DOHH2 (cell line): Measurements from ENCODE around the gene AP5Z1.

Experiments
- H3F3A ChIP-seq: fragments of 200-600 bp; sonication (generic), shearing (Covaris generic); 2 replicates; pipeline ENCODE4 v1.6.0; 2016; ENCODE audit warnings: antibody characterized with exemption, mild to moderate bottlenecking; ENCODE audit not compliant: control insufficient read depth, insufficient read depth
- H3K27ac ChIP-seq: fragments of 200-600 bp; sonication (generic); 2 replicates; pipeline ENCODE4 v1.5.1; 2014; ENCODE audit warnings: low read depth, mild to moderate bottlenecking, low read length, moderate library complexity
- H3K27me3 ChIP-seq: fragments of 200-600 bp; sonication (generic); 2 replicates; pipeline ENCODE4 v1.6.1; 2014; ENCODE audit warnings: mild to moderate bottlenecking, low read length, mixed read lengths; ENCODE audit not compliant: control insufficient read depth
- H3K36me3 ChIP-seq: fragments of 200-600 bp; sonication (generic); 2 replicates; pipeline ENCODE4 v1.6.1; 2014; ENCODE audit warnings: mild to moderate bottlenecking, low read length, moderate library complexity, mixed read lengths; ENCODE audit not compliant: control insufficient read depth
- H3K4me1 ChIP-seq: fragments of 200-600 bp; sonication (generic); 2 replicates; pipeline ENCODE4 v1.6.1; 2014; ENCODE audit warnings: mild to moderate bottlenecking, low read length, mixed read lengths; ENCODE audit not compliant: control insufficient read depth
- H3K4me2 ChIP-seq: fragments of 200-600 bp; sonication (generic); 2 replicates; pipeline ENCODE4 v1.6.0; 2014; ENCODE audit warnings: mild to moderate bottlenecking, low read length, moderate library complexity
- H3K4me3 ChIP-seq: fragments of 200-600 bp; sonication (generic); 2 replicates; pipeline ENCODE4 v1.5.1; 2014; ENCODE audit warnings: mild to moderate bottlenecking, low read length, mixed read lengths
- H3K79me2 ChIP-seq: fragments of 200-600 bp; sonication (generic); 2 replicates; pipeline ENCODE4 v1.6.1; 2014; ENCODE audit warnings: mild to moderate bottlenecking, low read length, mixed read lengths; ENCODE audit not compliant: control insufficient read depth
- H3K9me2 ChIP-seq: fragments of 200-600 bp; sonication (generic); replicated peaks from 2 replicates; pipeline ENCODE4 v1.6.1; 2014; ENCODE audit warnings: mild to moderate bottlenecking, low read length, mixed read lengths; ENCODE audit not compliant: control insufficient read depth
- H3K9me3 ChIP-seq: fragments of 200-600 bp; sonication (generic); 2 replicates; pipeline ENCODE4 v1.6.1; 2014; ENCODE audit warnings: antibody characterized with exemption, low read length, mixed read lengths; ENCODE audit not compliant: control insufficient read depth, insufficient read depth
- H4K20me1 ChIP-seq: fragments of 200-600 bp; sonication (generic); 2 replicates; pipeline ENCODE4 v1.6.0; 2014; ENCODE audit warnings: low read depth, mild to moderate bottlenecking, antibody characterized with exemption, low read length, moderate library complexity; ENCODE audit not compliant: control insufficient read depth, insufficient read depth
- CTCF ChIP-seq: fragments of 200-600 bp; sonication (generic); IDR thresholded peaks from one replicate; pipeline ENCODE4 v1.5.1; 2014; ENCODE audit warnings: antibody characterized with exemption, mild to moderate bottlenecking, low read depth, low read length; ENCODE audit not compliant: poor library complexity, severe bottlenecking
- EZH2phosphoT487 ChIP-seq: fragments of 200-600 bp; sonication (generic); IDR thresholded peaks from 2 replicates; pipeline ENCODE4 v1.6.1; 2017; ENCODE audit warnings: borderline replicate concordance, mild to moderate bottlenecking, antibody characterized with exemption, low read length, moderate library complexity, mixed read lengths

The AP5Z1 gene

GRCh38 chr7:4734587-4735345, 40.7 kb upstream of the AP5Z1 start:
- Histone ChIP-seq H3K4me2 (no peak overlapping the region), H3K36me3 (peaks cover 31% of the 10 kb centered on the region), H3K79me2 (peaks cover 89% of the 10 kb centered on the region), H3K4me3 (no peak overlapping the region), H4K20me1 (peaks cover 29% of the 10 kb centered on the region; the same call in 1 of the 2 replicates), H3K9me3 (no peaks in the 10 kb centered on the region), H3F3A (no peaks in the 10 kb centered on the region), H3K27me3 (no peaks in the 10 kb centered on the region), H3K9me2 (no peaks in the 10 kb centered on the region), H3K27ac (no peak overlapping the region), H3K4me1 (peaks cover 28% of the 10 kb centered on the region)
- no peak for TF ChIP-seq EZH2phosphoT487
- TF ChIP-seq CTCF: no peak

DNA sequence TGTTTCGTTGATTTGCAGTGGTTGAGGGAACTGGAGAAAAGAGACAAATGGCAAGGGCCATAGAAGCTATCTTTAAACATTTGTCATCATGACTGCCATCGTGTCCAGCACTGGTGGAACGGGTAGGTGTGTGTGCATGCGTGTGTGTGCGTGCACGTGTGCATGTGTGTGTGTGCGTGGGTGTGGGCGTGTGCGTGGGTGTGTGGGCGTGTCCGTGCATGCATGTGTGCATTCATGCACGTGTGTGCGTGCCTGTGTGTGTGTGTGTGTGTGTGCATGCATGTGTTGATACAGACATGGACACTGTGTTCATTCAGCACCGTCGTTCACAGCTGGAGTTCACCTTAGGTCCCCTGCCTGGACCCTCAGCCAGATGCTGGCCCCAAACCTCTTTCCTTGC, 38.1 kb upstream of the AP5Z1 start:
- Histone ChIP-seq H3K36me3 (peaks cover 32% of the 10 kb centered on the region), H3K4me1 (peaks cover 30% of the 10 kb centered on the region), H3F3A (no peaks in the 10 kb centered on the region), H3K4me3 (no peak overlapping the region), H3K4me2 (no peak overlapping the region), H3K79me2 (peaks cover 71% of the 10 kb centered on the region), H4K20me1 (peaks cover 23% of the 10 kb centered on the region; the same call in 1 of the 2 replicates), H3K9me2 (no peaks in the 10 kb centered on the region), H3K9me3 (no peaks in the 10 kb centered on the region), H3K27ac (no peak overlapping the region), H3K27me3 (no peaks in the 10 kb centered on the region)
- TF ChIP-seq EZH2phosphoT487 (no peak), CTCF (no peak)

DNA sequence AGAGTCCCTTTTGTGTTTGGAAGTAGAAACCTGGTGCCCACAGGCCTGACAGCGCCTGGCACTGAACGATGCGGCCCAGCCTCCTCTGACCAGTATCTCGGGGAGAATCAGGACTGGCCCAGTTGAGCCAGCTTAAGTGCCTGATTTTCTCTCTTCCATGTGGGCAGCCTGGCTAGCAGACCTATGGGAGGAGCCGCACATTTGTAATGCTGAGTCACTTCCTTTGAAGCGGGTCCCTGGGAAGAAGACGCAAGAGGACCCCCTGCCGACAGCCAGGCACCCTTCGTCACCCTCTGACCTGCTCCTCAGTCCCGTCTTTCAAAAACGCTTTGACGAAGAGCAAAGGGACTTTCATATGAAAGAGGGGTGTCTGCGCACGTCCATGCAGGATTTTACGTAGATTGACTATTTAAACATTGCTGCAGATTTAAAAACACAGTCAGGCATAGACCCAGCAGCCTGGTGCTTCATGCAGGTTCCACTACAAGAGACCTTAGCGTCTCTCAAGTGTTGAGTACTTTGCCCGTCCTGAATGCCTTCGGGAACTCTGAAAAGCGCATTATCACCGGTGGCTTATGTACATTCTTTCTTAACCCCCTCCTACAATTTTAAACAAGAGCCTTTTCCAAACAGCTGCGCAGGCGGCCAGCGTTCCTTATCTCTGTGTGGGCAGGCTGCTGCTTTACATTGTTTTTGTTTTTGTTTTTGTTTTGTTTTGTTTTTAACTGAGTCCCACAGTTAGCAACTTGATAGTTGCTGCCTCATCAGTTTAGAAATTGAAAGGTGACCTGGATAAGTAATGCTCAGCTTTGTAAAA, 36.5 kb upstream of the AP5Z1 start:
- no peaks in the 10 kb centered on the region for H3K9me3 ChIP-seq
- peak overlapping the region; percentile 24 for H3K4me3 ChIP-seq
- peaks cover 72% of the 10 kb centered on the region for H3K79me2 ChIP-seq
- H3K9me2 ChIP-seq: no peaks in the 10 kb centered on the region
- peaks cover 41% of the 10 kb centered on the region for H3K36me3 ChIP-seq
- H3K4me2 ChIP-seq: peak overlapping the region; percentile 45
- TF ChIP-seq EZH2phosphoT487 (no peak), CTCF (peak; percentile 26)
- H3K4me1 ChIP-seq: peaks cover 39% of the 10 kb centered on the region
- H3K27ac ChIP-seq: no peak overlapping the region
- H3K27me3 ChIP-seq: no peaks in the 10 kb centered on the region
- peaks cover 11% of the 10 kb centered on the region; the same call in 1 of the 2 replicates for H4K20me1 ChIP-seq
- peaks cover 5% of the 10 kb centered on the region for H3F3A ChIP-seq
